Hematopoietic multipotent progenitor cell treated with erythropoietin and hydrocortisone succinate and interleukin-3 and kit ligand, for 4 days (in vitro differentiated cells): Measurements from ENCODE around the gene C11orf91.
A peak's percentile ranks its signal among the peaks of the same experiment; 100 is the strongest.
"Not testable (repeated sequence)": the region's sequence is repeated elsewhere in the genome, so short reads cannot be mapped to it uniquely, and the experiment has no call there.

Source experiments
- DNase-seq: peaks from one replicate; pipeline ENCODE4 v3.0.0-alpha.2; 2015

The C11orf91 gene

GRCh38 chr11:33700502-33701271, at the start of gene C11orf91:
TSS of gene C11orf91 (minus strand) at chr11:33700826. CDS start at chr11:33700740, 86 bp downstream.
- DNase-seq: peak; percentile 97

DNA sequence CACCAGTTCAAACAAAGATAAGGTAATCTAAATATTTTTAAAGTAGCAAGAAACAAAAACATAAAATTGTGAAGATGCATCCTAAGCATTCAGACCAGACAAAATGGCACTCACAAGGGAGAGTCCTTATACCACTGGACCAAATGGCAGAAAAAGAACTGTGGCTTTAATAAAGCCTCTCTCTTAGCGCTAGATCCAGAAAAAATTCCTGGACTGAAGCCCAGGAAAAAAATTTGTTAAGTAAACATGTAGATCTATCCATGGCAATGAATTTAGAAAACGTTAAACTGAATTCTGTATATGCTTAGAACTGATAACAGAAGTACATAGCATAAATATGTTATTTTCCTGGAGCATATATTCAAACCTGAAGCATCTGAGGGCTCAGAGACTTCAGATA, 47.4 kb upstream of the C11orf91 start:
- no peak for DNase-seq

GRCh38 chr11:33743291-33743690, 42.7 kb upstream of the C11orf91 start:
- DNase-seq: no peak

DNA sequence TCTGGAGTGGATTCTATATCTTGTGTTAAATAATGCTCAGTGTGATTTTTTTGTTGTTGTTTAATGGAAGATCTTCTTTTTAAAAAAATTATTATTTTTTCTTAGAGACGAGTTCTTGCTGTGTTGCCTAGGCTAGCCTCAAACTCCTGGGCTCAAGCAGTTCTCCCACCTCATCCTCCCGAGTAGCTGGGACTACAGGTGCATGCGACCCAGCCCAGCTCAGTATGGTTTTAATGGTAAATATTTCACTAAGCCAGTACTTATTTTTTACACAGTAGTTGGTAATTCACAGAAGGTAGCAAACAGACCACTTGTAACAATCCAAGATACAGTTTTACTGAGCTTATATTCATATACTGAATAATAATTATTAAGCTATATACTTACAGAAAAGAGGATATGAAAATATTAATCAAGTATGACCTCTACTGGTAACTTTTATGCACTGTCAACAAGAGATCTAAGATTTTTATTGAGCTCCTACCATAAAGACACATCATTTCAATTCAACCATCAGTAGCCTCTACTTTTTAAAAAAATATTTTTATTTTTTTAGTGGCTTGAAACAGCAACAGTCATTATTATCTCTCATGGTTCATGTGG, 41.7 kb upstream of the C11orf91 start:
- DNase-seq: peak; percentile 66

GRCh38 chr11:33741806-33742205, 41.2 kb upstream of the C11orf91 start:
- DNase-seq: no peak

GRCh38 chr11:33737362-33737821, 36.8 kb upstream of the C11orf91 start:
- DNase-seq: peak; percentile 85

GRCh38 chr11:33736148-33736812, 35.7 kb upstream of the C11orf91 start, which contains the start of gene CD59:
TSS of gene CD59 (minus strand) at chr11:33736423. CDS start at chr11:33722445, 13,978 bp downstream.
- DNase-seq: peak; percentile 95

- DNase-seq: peak; percentile 83
These were observed 34.9 kb upstream of the C11orf91 start for GRCh38 chr11:33735271-33736147.

DNA sequence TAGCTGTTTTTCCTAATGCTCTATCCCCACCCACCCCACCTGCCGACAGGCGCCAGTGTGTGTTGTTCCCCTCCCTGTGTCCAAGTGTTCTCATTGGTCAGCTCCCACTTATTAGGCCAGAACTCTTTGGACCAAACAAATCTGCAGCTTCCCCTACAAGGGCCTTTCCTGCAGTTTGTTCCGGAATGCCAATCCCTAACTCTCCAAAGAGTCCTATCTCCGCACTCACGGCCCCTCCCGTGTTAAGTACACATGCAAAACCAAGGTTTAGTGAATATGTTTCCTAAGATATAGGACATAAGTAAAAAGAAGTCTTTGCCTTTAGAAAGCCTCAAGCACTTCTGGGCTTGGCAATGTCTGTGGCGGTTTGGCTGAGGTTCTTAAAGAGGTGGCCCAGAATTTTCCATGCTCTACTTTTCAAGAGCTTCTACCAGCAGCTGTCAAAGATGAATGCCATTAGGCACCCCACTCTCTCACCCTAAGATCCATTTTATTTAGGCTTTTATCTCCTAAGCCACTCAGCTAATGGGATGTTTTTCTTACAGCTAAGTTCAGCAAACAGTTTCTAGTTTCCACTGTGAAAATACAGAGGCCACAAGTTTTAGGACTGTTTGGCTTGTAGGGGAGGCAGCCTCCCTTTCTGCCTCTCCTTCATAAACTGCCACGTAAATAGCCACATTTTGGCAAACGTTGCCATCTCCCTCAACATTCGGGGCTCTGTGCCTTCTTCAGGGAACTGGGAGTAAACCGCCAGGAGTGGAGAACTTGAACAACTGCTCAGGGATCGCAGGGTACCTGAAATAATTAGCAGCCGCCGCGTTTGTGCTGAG, 34.0 kb upstream of the C11orf91 start:
- peak; percentile 47 for DNase-seq

DNA sequence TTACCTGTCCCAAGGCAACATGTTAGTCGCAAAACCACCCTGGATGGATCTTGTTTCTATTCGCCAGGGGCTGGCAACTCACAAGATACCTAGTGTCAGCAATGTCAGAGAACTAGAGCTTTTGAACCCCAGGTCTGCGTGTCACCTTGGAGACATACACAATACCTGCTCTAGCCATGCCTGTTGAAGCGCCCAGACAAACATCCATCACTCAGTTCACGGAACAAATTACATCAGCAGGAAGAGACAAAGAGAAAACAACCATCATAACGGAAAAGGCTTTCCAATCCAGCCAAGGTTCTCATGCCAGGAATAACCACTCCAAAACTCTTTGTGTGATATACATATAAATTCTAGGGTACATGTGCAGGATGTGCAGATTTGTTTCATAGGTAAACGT, 33.4 kb upstream of the C11orf91 start:
- DNase-seq: no peak

DNA sequence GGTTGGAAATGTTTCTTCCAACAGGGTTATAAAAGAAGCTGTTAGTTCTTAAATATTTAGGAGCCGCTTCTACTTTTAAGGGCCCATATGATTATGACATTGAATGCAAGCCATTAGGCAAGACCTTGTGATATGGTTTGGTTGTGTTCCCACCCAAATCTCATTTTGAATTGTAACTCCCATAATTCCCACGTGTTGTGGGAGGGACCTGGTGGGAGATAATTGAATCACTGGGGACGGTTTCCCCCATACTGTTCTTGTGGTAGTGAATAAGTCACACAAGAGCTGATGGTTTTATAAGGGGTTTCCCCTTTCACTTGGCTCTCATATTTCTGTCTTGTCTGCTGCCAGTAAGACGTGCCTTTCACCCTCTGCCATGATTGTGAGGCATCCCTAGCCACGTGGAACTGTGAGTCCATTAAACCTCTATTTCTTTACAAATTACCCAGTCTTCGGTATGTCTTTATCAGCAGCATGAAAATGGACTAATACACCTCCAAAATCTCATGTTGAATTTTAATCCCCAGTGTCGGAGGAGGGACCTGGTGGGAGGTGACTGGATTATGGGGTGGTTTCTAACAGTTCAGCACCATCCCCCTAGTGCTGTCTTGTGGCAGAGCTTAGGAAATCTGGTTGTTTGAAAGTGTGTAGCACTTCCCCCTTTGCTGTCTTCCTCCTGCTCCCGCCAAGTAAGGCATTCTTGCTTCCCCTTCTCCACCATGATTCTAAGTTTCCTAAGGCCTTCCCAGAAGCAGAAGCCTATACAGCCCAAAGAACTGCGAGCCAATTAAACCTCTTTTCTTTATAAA, 31.3 kb upstream of the C11orf91 start:
- DNase-seq: peak; percentile 67

DNA sequence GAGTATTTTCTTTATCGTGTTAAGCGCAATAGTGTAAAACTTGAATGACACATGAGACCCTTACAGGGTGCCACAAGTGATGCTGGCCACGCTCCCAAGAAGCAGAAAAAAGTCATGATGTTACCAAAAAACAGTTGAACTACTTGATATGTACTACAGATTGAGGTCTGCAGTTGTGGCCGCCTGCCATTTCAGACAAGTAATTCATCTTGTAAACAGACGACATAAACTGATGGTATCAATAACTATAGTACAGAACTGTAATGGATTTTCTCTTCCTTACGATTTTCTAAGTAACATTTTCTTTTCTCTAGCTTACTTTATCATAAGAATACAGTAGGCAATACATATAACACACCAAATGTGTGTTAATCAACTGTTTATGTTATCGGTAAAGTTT, 30.1 kb upstream of the C11orf91 start:
- peak; percentile 40 for DNase-seq

- DNase-seq: not testable (repeated sequence)
These were observed 28.5 kb upstream of the C11orf91 start for GRCh38 chr11:33729072-33729664.

DNA sequence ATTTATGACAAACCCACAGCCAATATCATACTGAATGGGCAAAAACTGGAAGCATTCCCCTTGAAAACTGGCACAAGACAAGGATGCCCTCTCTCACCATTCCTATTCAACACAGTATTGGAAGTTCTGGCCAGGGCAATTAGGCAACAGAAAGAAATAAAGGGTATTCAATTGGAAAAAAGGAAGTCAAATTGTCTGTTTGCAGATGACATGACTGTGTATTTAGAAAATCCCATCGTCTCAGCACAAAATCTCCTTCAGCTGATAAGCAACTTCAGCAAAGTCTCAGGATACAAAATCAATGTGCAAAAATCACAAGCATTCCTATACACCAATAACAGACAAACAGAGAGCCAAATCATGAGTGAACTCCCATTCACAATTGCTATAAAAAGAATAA, 26.9 kb upstream of the C11orf91 start:
- not testable (repeated sequence) for DNase-seq

DNA sequence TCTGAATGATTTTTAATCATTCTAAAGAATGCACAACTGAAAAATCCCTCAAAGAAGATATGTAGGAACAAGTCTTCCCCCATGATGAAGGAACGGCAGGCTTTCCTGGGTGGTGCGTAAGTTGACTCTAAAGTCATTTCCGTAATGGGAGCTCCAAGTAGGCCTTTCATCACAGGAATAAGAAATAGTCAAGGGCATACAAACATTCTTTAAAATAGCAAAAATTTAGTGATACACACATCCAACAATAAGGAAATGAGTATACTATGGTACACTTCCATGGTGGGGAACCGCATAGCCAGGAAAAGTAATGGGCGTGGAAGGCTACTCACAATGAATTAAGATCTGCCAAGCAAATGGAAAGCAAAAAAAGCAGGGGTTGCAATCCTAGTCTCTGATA, 24.9 kb upstream of the C11orf91 start:
- DNase-seq: no peak

DNA sequence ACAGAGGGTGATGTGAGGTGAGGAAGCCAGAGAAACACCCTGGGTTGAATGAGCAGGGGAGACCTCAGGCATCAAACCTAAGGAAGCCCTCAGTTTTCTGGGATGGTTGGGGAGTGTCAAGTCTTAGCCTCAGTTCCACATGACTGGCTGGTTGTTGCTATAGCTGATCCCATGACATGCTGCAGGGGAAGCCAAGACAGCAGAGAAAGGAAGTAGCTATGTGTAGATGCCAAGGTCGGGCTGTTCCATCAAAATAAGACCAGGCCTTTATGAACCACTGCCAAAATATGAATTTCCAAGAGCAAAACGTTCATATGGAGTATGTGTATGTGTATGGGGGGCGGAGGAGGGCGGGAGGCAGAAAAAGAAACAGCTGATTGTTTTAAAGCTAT, 24.0 kb upstream of the C11orf91 start:
- DNase-seq: no peak

DNA sequence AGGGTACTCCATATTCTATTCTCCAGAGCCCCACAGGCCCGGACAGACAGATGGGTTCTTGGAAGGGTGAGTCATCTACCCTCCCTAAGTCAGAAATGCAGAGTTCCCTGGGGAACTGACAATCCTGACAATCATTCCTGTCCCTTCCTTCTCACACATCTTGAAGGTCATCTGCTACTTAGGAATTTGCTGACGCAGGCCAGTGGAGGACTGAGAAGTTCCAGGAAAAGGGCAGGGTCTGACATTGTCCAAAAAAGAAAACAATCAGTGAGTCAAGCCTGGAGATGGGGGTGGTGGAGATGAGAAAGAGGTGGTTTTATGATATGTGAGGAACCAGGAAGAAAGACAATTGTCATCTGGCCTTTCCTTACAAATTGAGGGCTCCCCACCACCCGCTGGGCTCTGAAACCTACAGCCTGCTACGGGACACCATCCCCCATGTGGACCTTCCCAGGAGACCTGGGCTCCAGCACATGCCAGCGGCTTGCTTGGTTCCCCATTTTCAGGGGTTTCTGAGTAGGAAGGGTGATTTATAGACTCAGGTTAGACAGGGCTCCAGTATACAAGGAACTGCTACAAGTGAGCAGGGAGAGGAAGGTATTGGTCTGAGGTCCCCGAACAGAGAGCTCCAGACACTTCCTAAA, 22.7 kb upstream of the C11orf91 start:
- DNase-seq: peak; percentile 59

- DNase-seq: peak; percentile 62
These were observed 22.1 kb upstream of the C11orf91 start for GRCh38 chr11:33722590-33723234.

- DNase-seq: no peak
These were observed 21.4 kb upstream of the C11orf91 start for GRCh38 chr11:33721984-33722383.
